ENCODE results near the gene ATOH8. TPM values are rescaled to one million over a fixed set of nuclear protein-coding genes. Genes with fewer than 3 reads are reported as not detected.
A peak's percentile ranks its signal among the peaks of the same experiment; 100 is the strongest.

ATOH8 gene
- total and polyA plus RNA-seq, 10 of the 15 experiments (the other 5 are each of a cell fraction or from before 2014, with no cell fraction given), result 0.03 to 0.60 TPM; not detected in 8

DNA sequence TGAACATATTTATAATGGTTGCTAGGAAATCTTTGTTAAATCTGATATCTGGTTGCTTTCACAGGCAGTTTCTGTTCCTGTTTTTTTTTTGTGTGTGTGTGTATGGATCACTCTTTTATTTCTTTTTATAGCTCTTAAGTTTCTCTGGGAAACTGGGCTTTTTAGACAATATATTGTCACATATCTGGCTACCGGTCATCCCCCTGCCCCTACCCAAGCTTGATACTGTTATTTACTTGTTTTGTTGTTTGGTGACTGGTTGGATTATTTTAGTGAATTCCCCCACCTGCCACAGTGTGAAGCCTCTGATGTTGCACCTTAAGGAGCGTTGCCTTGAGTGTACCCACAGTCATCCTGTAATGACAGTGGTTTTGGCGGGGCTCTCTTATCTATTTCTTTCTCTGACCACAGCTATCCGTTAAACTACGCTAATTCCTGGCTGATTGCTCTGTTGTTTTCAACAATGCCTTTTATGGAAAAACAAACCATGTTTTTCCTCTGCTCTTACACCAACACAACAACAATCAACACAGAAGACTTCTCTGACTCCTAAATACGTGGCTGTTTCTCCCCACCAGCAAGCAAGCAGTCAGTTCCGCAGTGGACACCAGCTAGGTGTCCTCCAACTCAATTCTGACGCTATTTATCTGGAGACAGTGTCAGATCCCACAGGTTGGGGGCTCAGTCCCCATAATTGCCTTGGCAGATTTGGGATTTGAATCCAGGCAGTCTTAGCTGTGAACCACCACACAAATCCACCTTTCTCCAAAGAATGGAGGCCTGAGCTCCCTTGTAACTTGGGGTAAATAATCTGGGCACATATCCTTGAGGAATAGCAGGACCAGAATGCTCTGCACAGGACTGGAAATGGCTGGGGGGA is 48.8 kb upstream of the ATOH8 start (continued):
- TF ChIP-seq ZNF687 (IDR thresholded peaks at IDR 0.05) (no peak), BCL11A (IDR thresholded peaks at IDR 0.05; ENCODE audit: low read depth, low read length) (peak; percentile 84), TCF7 (IDR thresholded peaks at IDR 0.05; ENCODE audit: borderline replicate concordance) (peak; percentile 64; the same call in 1 of the 2 replicates), PML (IDR thresholded peaks at IDR 0.05; ENCODE audit: low read length) (peak; percentile 61), ATF2 (IDR thresholded peaks at IDR 0.05; ENCODE audit: low read length) (peak; percentile 55), MEF2B (IDR thresholded peaks at IDR 0.05; ENCODE audit: partially characterized antibody, poor library complexity, severe bottlenecking) (peak; percentile 86), POU2F2 (IDR thresholded peaks at IDR 0.05; ENCODE audit: borderline replicate concordance, low read depth, low read length) (peak; percentile 46; the same call in 1 of the 3 replicates), CBX5 (IDR thresholded peaks at IDR 0.05; ENCODE audit: low read depth) (no peak), GABPA (IDR thresholded peaks at IDR 0.05; ENCODE audit: low read depth) (no peak), ESRRA (IDR thresholded peaks at IDR 0.05; ENCODE audit: low read length) (no peak), WRNIP1 (IDR thresholded peaks at IDR 0.05; ENCODE audit: borderline replicate concordance, low read depth, low read length) (no peak), YY1 (IDR thresholded peaks at IDR 0.05; ENCODE audit: low read depth, low read length) (no peak), DPF2 (IDR thresholded peaks at IDR 0.05) (peak; percentile 94), TCF3 (IDR thresholded peaks at IDR 0.05; ENCODE audit: borderline replicate concordance, insufficient read depth, low read depth, low read length) (no peak), ZNF274 (IDR thresholded peaks at IDR 0.05; ENCODE audit: insufficient read depth, insufficient read length) (no peak)
- TF ChIP-seq, protein P1, sequence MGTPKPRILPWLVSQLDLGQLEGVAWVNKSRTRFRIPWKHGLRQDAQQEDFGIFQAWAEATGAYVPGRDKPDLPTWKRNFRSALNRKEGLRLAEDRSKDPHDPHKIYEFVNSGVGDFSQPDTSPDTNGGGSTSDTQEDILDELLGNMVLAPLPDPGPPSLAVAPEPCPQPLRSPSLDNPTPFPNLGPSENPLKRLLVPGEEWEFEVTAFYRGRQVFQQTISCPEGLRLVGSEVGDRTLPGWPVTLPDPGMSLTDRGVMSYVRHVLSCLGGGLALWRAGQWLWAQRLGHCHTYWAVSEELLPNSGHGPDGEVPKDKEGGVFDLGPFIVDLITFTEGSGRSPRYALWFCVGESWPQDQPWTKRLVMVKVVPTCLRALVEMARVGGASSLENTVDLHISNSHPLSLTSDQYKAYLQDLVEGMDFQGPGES (IDR thresholded peaks at IDR 0.05), result no peak
- TF ChIP-seq, protein P2, sequence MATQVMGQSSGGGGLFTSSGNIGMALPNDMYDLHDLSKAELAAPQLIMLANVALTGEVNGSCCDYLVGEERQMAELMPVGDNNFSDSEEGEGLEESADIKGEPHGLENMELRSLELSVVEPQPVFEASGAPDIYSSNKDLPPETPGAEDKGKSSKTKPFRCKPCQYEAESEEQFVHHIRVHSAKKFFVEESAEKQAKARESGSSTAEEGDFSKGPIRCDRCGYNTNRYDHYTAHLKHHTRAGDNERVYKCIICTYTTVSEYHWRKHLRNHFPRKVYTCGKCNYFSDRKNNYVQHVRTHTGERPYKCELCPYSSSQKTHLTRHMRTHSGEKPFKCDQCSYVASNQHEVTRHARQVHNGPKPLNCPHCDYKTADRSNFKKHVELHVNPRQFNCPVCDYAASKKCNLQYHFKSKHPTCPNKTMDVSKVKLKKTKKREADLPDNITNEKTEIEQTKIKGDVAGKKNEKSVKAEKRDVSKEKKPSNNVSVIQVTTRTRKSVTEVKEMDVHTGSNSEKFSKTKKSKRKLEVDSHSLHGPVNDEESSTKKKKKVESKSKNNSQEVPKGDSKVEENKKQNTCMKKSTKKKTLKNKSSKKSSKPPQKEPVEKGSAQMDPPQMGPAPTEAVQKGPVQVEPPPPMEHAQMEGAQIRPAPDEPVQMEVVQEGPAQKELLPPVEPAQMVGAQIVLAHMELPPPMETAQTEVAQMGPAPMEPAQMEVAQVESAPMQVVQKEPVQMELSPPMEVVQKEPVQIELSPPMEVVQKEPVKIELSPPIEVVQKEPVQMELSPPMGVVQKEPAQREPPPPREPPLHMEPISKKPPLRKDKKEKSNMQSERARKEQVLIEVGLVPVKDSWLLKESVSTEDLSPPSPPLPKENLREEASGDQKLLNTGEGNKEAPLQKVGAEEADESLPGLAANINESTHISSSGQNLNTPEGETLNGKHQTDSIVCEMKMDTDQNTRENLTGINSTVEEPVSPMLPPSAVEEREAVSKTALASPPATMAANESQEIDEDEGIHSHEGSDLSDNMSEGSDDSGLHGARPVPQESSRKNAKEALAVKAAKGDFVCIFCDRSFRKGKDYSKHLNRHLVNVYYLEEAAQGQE (IDR thresholded peaks at IDR 0.05; ENCODE audit: low read depth, low read length), result no peak
